Breast epithelium (tissue), 4 donors: ENCODE data around the gene WNT8A. TPM values are rescaled to one million over a fixed set of nuclear protein-coding genes. Genes with fewer than 3 reads are reported as not detected.

ENCODE experiments used
- DNase-seq, 2 donors: peaks; one replicate each; pipeline ENCODE4 v3.0.0-alpha.2; 2019; ENCODE audit warnings: low spot score in 2 of 2
- H3K27ac ChIP-seq, 2 donors: fragments of 200-600 bp; sonication (generic) in 1 of 2; one replicate each; pipeline ENCODE4 v1.5.1; 2016 to 2019; ENCODE audit warnings: mild to moderate bottlenecking in 1 of 2
- H3K27me3 ChIP-seq, 2 donors: fragments of 200-600 bp; sonication (generic) in 1 of 2; one replicate each; pipeline versions ENCODE4 v1.5.1 to v1.6.0; 2017 to 2019; ENCODE audit warnings: control low read depth in 1 of 2, mild to moderate bottlenecking in 1 of 2
- H3K36me3 ChIP-seq: fragments of 200-600 bp; one replicate; pipeline ENCODE4 v1.5.1; 2019
- H3K4me1 ChIP-seq, 2 donors: fragments of 200-600 bp; sonication (generic); one replicate each; pipeline ENCODE4 v1.5.1; 2016 to 2019; ENCODE audit warnings: control low read depth in 1 of 2
- H3K4me3 ChIP-seq, 3 donors: fragments of 200-600 bp; sonication (generic); 1 replicate in 2 of 3; 2 replicates in 1 of 3; pipeline ENCODE4 v1.5.1; 2016 to 2019; ENCODE audit warnings: mild to moderate bottlenecking in 3 of 3, moderate library complexity in 2 of 3
- H3K9me3 ChIP-seq, 2 donors: fragments of 200-600 bp; sonication (generic) in 1 of 2; one replicate each; pipeline ENCODE4 v1.5.1; 2016 to 2019; ENCODE audit warnings: control low read depth in 1 of 2
- POLR2A ChIP-seq: fragments of 450-650 bp; IDR thresholded peaks from one replicate; pipeline ENCODE4 v1.6.1; 2016; ENCODE audit warnings: antibody characterized with exemption, mild to moderate bottlenecking, moderate library complexity
- POLR2AphosphoS5 ChIP-seq, 3 donors: sonication (generic); formaldehyde crosslinking; IDR thresholded peaks; one replicate each; pipeline ENCODE4 v1.6.1; 2017; ENCODE audit warnings: antibody characterized with exemption in 3 of 3
- intact Hi-C: fragments of 100-400 bp; cut with DNase I; formaldehyde crosslinking; loops from one replicate; pipeline ENCODE4 v1.15.1; 2023; ENCODE audit warnings: low total_unique reads
- total RNA-seq, 3 donors: library from RNA; depleted of rRNA; stranded (reverse); fragments of >200 nt; gene quantifications; one replicate each; pipeline ENCODE4 v1.1.0, GENCODE V29; 2016
- TF ChIP-seq, protein P1 (sequence below), 3 donors: fragments of 450-650 bp; IDR thresholded peaks; one replicate each; pipeline ENCODE4 v1.5.1; 2016 to 2017; ENCODE audit warnings: antibody characterized with exemption in 3 of 3, mild to moderate bottlenecking in 3 of 3, moderate library complexity in 3 of 3

Gene WNT8A
- total RNA-seq, 3 donors from 2014 or later = not detected

DNA sequence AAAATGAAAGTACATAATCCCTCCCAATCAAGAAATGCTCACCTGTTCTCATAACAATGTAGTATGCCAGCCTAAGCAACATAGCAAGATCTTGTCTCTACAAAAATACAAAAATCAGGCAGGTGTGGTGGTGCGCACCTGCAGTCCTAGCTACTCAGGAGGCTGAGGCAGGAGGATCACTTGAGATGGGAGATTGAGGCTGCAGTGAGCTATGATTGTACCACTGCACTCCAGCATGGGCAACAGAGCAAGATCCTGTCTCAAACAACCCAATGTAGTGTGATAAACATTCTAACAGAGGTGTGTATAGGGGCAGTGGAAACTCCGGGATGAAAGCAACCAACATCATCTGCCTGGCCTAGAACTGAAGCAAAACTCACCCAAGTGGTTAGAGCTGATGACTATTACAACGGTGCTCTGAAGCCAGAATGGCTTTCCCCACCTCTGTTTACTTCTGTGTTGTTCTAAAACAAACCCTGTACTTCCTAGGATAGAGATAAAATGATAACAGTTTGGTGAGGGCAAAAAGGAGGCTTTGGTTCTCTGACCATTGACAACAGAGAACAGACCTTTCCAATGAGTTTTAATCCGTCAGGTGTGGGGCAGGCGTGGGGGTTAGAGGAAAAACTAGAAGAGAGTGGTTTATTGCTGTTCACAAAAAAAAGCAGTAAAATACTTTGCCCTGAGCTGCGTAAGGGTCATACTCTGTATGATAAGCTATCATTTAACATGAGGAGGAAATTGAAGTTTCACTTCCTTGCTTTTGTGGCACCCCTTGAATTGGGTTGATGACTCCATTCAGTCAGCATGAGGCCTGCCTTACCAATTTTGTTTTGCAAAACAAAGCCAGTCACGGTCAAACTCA lies 18.9 kb downstream of the WNT8A start:
- intact Hi-C loops = no loop called here
- H3K9me3 ChIP-seq = no peaks in the 10 kb centered on the region
- no peak for DNase-seq
- no peaks in the 10 kb centered on the region for H3K27me3 ChIP-seq
- H3K4me3 ChIP-seq = no peak overlapping the region
- H3K36me3 ChIP-seq = no peaks in the 10 kb centered on the region
- H3K4me1 ChIP-seq = no peaks in the 10 kb centered on the region
- TF ChIP-seq, protein P1, sequence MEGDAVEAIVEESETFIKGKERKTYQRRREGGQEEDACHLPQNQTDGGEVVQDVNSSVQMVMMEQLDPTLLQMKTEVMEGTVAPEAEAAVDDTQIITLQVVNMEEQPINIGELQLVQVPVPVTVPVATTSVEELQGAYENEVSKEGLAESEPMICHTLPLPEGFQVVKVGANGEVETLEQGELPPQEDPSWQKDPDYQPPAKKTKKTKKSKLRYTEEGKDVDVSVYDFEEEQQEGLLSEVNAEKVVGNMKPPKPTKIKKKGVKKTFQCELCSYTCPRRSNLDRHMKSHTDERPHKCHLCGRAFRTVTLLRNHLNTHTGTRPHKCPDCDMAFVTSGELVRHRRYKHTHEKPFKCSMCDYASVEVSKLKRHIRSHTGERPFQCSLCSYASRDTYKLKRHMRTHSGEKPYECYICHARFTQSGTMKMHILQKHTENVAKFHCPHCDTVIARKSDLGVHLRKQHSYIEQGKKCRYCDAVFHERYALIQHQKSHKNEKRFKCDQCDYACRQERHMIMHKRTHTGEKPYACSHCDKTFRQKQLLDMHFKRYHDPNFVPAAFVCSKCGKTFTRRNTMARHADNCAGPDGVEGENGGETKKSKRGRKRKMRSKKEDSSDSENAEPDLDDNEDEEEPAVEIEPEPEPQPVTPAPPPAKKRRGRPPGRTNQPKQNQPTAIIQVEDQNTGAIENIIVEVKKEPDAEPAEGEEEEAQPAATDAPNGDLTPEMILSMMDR (IDR thresholded peaks at IDR 0.05) = no peak
- no peak for TF ChIP-seq POLR2AphosphoS5 (IDR thresholded peaks at IDR 0.05)
- H3K27ac ChIP-seq = no peak overlapping the region

DNA sequence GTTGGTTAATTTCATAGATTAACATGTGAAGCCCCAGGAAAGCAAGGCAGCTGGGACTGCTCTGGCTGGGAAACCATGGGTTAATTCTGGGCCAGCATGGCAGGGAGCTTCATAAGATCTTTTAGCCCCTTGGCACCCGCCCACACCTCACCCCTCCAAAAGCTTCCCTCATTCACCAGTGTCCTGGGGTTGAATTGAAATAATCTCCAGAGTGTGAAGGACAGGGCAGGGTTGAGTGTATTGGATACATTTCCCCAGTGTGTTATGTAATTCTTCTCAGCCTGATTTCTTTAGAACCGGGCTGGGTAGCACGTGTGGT lies 19.4 kb downstream of the WNT8A start:
- no peaks in the 10 kb centered on the region for H3K4me1 ChIP-seq
- no peaks in the 10 kb centered on the region for H3K27me3 ChIP-seq
- no peak overlapping the region for H3K27ac ChIP-seq
- TF ChIP-seq POLR2AphosphoS5 (IDR thresholded peaks at IDR 0.05) = no peak
- TF ChIP-seq, protein P1 (IDR thresholded peaks at IDR 0.05) = no peak
- no peak for TF ChIP-seq POLR2A
- no peak for DNase-seq
- no peak overlapping the region for H3K4me3 ChIP-seq
- no peaks in the 10 kb centered on the region for H3K9me3 ChIP-seq
- intact Hi-C loops = no loop called here
- no peaks in the 10 kb centered on the region for H3K36me3 ChIP-seq

DNA sequence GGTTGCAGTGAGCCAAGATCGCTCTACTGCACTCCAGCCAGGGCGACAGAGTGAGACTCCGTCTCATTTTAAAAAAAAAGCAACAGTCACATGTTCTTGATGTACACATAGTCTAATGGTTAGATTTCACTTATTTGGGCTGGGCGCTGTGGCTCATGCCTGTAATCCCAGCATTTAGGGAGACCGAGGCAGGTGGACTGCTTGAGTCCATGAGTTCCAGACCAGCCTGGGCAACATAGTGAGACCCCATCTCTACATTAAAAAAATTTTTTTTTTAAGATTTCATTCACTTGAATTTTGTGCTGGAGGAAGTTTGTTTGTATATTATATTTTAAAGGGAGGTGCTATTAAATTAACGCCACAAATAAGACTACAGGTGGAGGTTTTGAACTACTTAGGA lies 21.9 kb downstream of the WNT8A start:
- H3K36me3 ChIP-seq = no peaks in the 10 kb centered on the region
- intact Hi-C loops = no loop called here
- no peak overlapping the region for H3K27ac ChIP-seq
- no peaks in the 10 kb centered on the region for H3K4me1 ChIP-seq
- no peak for DNase-seq
- H3K27me3 ChIP-seq = no peaks in the 10 kb centered on the region
- no peak for TF ChIP-seq POLR2A
- no peak for TF ChIP-seq POLR2AphosphoS5 (IDR thresholded peaks at IDR 0.05)
- TF ChIP-seq, protein P1 (IDR thresholded peaks at IDR 0.05) = no peak
- H3K4me3 ChIP-seq = no peak overlapping the region
- no peaks in the 10 kb centered on the region for H3K9me3 ChIP-seq

DNA sequence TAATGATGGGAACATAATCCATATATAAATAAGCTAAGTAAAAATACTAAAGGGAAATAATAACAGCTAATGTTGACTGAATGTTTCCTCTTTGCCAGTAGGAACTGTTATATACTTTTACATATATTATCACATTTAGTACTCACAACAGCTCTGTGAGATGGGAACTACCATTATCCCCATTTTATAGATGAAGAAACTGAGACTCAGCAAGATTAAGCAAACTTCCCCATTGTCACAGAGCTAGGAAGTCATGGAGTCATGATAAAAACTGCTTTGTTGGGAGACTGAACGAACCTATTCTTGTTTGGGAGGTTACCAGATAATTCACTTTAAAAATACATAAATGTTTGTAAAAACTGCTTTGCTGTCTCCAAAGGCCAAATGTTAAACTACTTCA lies 23.4 kb downstream of the WNT8A start:
- no peaks in the 10 kb centered on the region for H3K27me3 ChIP-seq
- no peak for DNase-seq
- no peak overlapping the region for H3K27ac ChIP-seq
- no peaks in the 10 kb centered on the region for H3K9me3 ChIP-seq
- no peaks in the 10 kb centered on the region for H3K36me3 ChIP-seq
- no peak for TF ChIP-seq POLR2AphosphoS5 (IDR thresholded peaks at IDR 0.05)
- intact Hi-C loops = no loop called here
- no peaks in the 10 kb centered on the region for H3K4me1 ChIP-seq
- H3K4me3 ChIP-seq = no peak overlapping the region

DNA sequence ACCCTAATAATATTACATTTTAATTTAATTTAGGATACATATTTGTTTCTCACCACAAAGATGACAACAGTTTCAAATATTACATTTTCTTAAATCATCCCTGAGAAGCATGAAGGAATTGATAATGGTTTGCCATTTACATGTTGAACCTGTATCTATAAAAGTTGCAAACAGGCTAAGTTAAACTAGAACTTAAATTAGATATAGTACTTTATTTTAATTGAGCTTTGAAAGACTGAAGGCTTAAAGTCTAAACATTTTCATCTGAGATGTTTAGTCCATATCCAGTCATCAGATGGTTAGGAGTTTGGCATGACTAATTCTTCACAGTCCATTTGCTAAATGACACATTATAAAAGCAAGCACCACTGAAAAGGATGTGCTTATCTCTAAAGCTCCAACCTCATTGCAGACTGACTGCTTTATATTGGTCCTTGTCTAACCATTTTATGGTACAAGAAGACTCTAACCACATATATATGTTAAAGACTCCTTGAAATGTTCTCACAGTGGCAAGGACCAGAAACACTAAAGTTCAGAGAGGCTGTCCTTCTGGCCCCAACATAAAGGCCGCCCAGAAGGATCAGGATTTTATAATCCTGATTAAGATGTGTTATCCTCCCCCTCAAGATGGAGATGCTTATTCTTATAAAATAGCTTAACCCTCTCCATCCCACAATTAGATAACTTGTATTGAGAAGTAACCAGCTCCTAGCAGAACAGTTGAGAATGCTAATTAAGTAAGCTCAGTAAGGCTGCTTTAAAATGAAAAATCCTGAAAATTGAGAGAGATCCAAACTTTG lies 25.8 kb downstream of the WNT8A start:
- no peak overlapping the region for H3K27ac ChIP-seq
- no peaks in the 10 kb centered on the region for H3K9me3 ChIP-seq
- no peaks in the 10 kb centered on the region for H3K4me1 ChIP-seq
- H3K27me3 ChIP-seq = no peaks in the 10 kb centered on the region
- H3K36me3 ChIP-seq = no peaks in the 10 kb centered on the region
- no peak for TF ChIP-seq POLR2A
- TF ChIP-seq, protein P1 (IDR thresholded peaks at IDR 0.05) = no peak
- H3K4me3 ChIP-seq = no peak overlapping the region
- no peak for DNase-seq
- intact Hi-C loops = no loop called here
